Naive thymus-derived CD4-positive, alpha-beta T cell (primary cell): ENCODE measurements around the gene KRTAP2-4. TPM values are rescaled to one million over a fixed set of nuclear protein-coding genes. Genes with fewer than 3 reads are reported as not detected.
"Not testable (repeated sequence)": the region's sequence is repeated elsewhere in the genome, so short reads cannot be mapped to it uniquely, and the experiment has no call there.

ENCODE experiments used
- ATAC-seq: fragments of 150-1000 bp; cut with Tn5 transposase; 2 replicates; pipeline ENCODE4 v1.10.0; 2021; ENCODE audit warnings: mild to moderate bottlenecking, moderate library complexity
- CTCF ChIA-PET: fragments of 350-600 bp; sonication (Branson Sonifier 250); formaldehyde crosslinking; loops from one replicate; lab custom pipeline; 2021; ENCODE audit warnings: antibody characterized with exemption; lab: Charles Lee
- POLR2A ChIA-PET: fragments of 350-600 bp; sonication (Branson Sonifier 250); formaldehyde crosslinking; loops from one replicate; lab custom pipeline; 2021; ENCODE audit warnings: antibody characterized with exemption, inconsistent platforms; lab: Charles Lee
- DNase-seq, 9 donors: peaks; one replicate each; pipeline versions ENCODE4 v3.0.0 to v3.0.0-alpha.2; 2020 to 2022; ENCODE audit warnings: mixed read lengths in 1 of 9
- H3K27ac ChIP-seq: one replicate; pipeline ENCODE4 v1.7.0; 2013; ENCODE audit warnings: mild to moderate bottlenecking, low read depth, low read length, moderate library complexity
- H3K27me3 ChIP-seq, 2 donors: one replicate each; pipeline ENCODE4 v1.7.0; 2013; ENCODE audit warnings: low read length in 2 of 2, mild to moderate bottlenecking in 2 of 2, moderate library complexity in 2 of 2; ENCODE audit not compliant: control insufficient read depth in 2 of 2, insufficient read depth in 2 of 2
- H3K36me3 ChIP-seq, 3 experiments: 1 replicate in 2 of 3; 2 replicates in 1 of 3; pipeline ENCODE4 v1.7.0; 2013; ENCODE audit warnings: low read length in 3 of 3, mild to moderate bottlenecking in 3 of 3, moderate library complexity in 1 of 3; ENCODE audit not compliant: insufficient read depth in 3 of 3, control insufficient read depth in 2 of 3
- H3K4me1 ChIP-seq, 2 donors: one replicate each; pipeline ENCODE4 v1.7.0; 2013; ENCODE audit warnings: low read length in 2 of 2, mild to moderate bottlenecking in 2 of 2, moderate library complexity in 1 of 2; ENCODE audit not compliant: control insufficient read depth in 2 of 2, insufficient read depth in 2 of 2
- H3K4me3 ChIP-seq: 2 replicates; pipeline ENCODE4 v1.7.0; 2013; ENCODE audit warnings: mild to moderate bottlenecking, low read length
- H3K9me3 ChIP-seq, 3 experiments: 1 replicate in 2 of 3; 2 replicates in 1 of 3; pipeline ENCODE4 v1.7.0; 2013; ENCODE audit warnings: low read length in 3 of 3; ENCODE audit not compliant: control insufficient read depth in 2 of 3
- H3K27ac Mint-ChIP-seq, 9 donors: one replicate each; pipeline ENCODE4 v1.8.0; 2020 to 2022; ENCODE audit warnings: mixed read lengths in 9 of 9, mild to moderate bottlenecking in 8 of 9, moderate library complexity in 5 of 9, inconsistent platforms in 2 of 9
- H3K27me3 Mint-ChIP-seq, 5 donors: one replicate each; pipeline ENCODE4 v1.8.0; 2021 to 2022; ENCODE audit warnings: mixed read lengths in 5 of 5, mild to moderate bottlenecking in 1 of 5
- H3K36me3 Mint-ChIP-seq, 5 donors: one replicate each; pipeline ENCODE4 v1.8.0; 2020 to 2022; ENCODE audit warnings: mixed read lengths in 5 of 5, mild to moderate bottlenecking in 3 of 5, inconsistent platforms in 1 of 5
- H3K4me1 Mint-ChIP-seq, 7 donors: one replicate each; pipeline ENCODE4 v1.8.0; 2020 to 2022; ENCODE audit warnings: mixed read lengths in 7 of 7, mild to moderate bottlenecking in 3 of 7, inconsistent platforms in 1 of 7
- H3K4me3 Mint-ChIP-seq, 10 donors: one replicate each; pipeline ENCODE4 v1.8.0; 2020 to 2022; ENCODE audit warnings: mild to moderate bottlenecking in 10 of 10, mixed read lengths in 10 of 10, moderate library complexity in 6 of 10, inconsistent platforms in 2 of 10
- H3K9me3 Mint-ChIP-seq, 11 donors: one replicate each; pipeline ENCODE4 v1.8.0; 2020 to 2022; ENCODE audit warnings: mixed read lengths in 11 of 11, mild to moderate bottlenecking in 4 of 11, inconsistent platforms in 1 of 11, moderate library complexity in 1 of 11
- intact Hi-C, 2 donors: fragments of 100-400 bp; cut with micrococcal nuclease; formaldehyde crosslinking; loops; one replicate each; pipeline ENCODE4 v1.15.1; 2023
- polyA plus RNA-seq, 2 donors: library from polyadenylated mRNA; unstranded; fragments of 300-500 nt; fragmentation: Illumina TruSeq; gene quantifications; one replicate each; pipeline ENCODE4 v1.2.3, GENCODE V29; 2021
- total RNA-seq, 6 experiments: library from RNA in 5 of 6; stranded (reverse) in 5 of 6; gene quantifications; 1 replicate in 5 of 6; 2 replicates in 1 of 6; pipeline ENCODE4 v1.2.3 and lab custom pipeline; 2021 to 2026

KRTAP2-4 gene, protein sequence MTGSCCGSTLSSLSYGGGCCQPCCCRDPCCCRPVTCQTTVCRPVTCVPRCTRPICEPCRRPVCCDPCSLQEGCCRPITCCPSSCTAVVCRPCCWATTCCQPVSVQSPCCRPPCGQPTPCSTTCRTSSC
- total RNA-seq (not detected), polyA plus RNA-seq (not detected), total RNA-seq (lab: John Stamatoyannopoulos, UW) (not detected)

GRCh38 chr17:41065829-41066624, at the start of gene KRTAP2-4:
Gene KRTAP2-4, minus strand, starts transcription at chr17:41065879. Its CDS starts 34 bp downstream, at chr17:41065845.
- H3K9me3 Mint-ChIP-seq = no peaks in the 10 kb centered on the region
- no peaks in the 10 kb centered on the region for H3K9me3 ChIP-seq
- H3K36me3 Mint-ChIP-seq = no peaks in the 10 kb centered on the region
- H3K4me1 Mint-ChIP-seq = peaks cover 0 to 3% (median 0%) of the 10 kb centered on the region in 7 donors
- intact Hi-C loops = no loop called here
- no peaks in the 10 kb centered on the region for H3K4me1 ChIP-seq
- ChIA-PET POLR2A (no interaction called here), CTCF (no interaction called here)
- H3K27me3 Mint-ChIP-seq = peaks cover 1 to 25% (median 9%) of the 10 kb centered on the region in 5 donors
- no peak within 1 kb of the TSS for H3K4me3 Mint-ChIP-seq
- H3K27ac ChIP-seq = no peak within 1 kb of the TSS
- no peak within 1 kb of the TSS for H3K4me3 ChIP-seq
- DNase-seq (no peak), ATAC-seq (no peak)
- no peaks in the 10 kb centered on the region for H3K36me3 ChIP-seq
- H3K27me3 ChIP-seq = no peaks in the 10 kb centered on the region
- no peak within 1 kb of the TSS for H3K27ac Mint-ChIP-seq

DNA sequence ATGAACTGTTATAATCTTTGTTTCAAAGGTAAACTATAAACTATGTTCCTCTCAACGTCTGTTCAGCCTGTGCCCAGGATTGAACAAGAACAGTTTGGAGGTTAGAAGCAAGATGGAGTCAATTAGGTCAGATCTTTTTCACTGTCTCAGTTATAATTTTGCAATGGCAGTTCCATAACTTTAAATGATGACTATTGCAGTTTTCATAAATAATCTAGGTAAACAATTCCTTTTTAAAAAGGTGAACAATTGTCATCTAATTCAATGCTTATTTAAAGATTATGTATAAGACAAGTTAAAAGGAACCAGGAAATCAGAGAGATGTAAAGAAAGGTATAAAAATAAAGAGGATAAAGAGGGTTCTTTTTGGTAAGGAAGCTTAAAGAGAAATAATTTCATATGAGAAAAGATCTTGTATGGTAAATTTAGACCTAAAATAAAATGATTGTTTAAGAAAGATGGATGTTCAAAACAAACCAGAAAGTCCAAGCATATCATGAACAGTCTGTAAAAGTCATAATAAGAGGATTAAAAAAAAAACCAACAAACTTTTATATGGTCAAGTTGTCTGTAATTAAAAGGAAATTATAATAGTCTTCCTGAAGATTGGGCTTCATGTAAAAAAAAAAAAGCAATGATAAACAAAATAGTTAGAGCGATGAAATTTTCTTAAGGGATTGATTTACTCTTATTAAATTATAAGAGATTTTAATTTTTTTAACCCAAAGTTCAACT, 45.6 kb upstream of the KRTAP2-4 start:
- Mint-ChIP-seq H3K9me3 (peaks cover 0 to 22% (median 4%) of the 10 kb centered on the region in 11 donors), H3K36me3 (peaks cover 0 to 11% (median 5%) of the 10 kb centered on the region in 5 donors), H3K27ac (no peak overlapping the region), H3K27me3 (peaks cover 0 to 11% (median 3%) of the 10 kb centered on the region in 5 donors), H3K4me3 (no peak overlapping the region), H3K4me1 (peaks cover 0 to 22% (median 12%) of the 10 kb centered on the region in 7 donors)
- Histone ChIP-seq H3K9me3 (no peaks in the 10 kb centered on the region), H3K27ac (no peak overlapping the region), H3K4me3 (no peak overlapping the region), H3K4me1 (peaks cover 0 to 7% of the 10 kb centered on the region in 2 donors), H3K27me3 (no peaks in the 10 kb centered on the region), H3K36me3 (no peaks in the 10 kb centered on the region)
- CTCF ChIA-PET = no interaction called here
- intact Hi-C loops = no loop called here
- ATAC-seq (no peak), DNase-seq (no peak)
- POLR2A ChIA-PET = interaction anchor here (0.6 kb wide), 1 partner anchor 1496 kb away, joined by 3 read pairs; no protein-coding TSS in a partner anchor

GRCh38 chr17:41108728-41109386, 43.2 kb upstream of the KRTAP2-4 start:
- CTCF ChIA-PET = interaction anchor here (0.9 kb wide), 1 partner anchor 214 kb away, joined by 3 read pairs; no protein-coding TSS in a partner anchor
- peaks cover 0 to 12% (median 6%) of the 10 kb centered on the region in 5 donors for H3K27me3 Mint-ChIP-seq
- intact Hi-C loops, H3K4me1 ChIP-seq, H3K27me3 ChIP-seq, DNase-seq, ATAC-seq, H3K9me3 ChIP-seq, H3K36me3 ChIP-seq, H3K27ac ChIP-seq, H3K4me3 ChIP-seq: not testable (repeated sequence)
- H3K4me1 Mint-ChIP-seq = peaks cover 0 to 21% (median 12%) of the 10 kb centered on the region in 7 donors
- POLR2A ChIA-PET = interaction anchor here (0.7 kb wide), 1 partner anchor 42 kb away, joined by 4 read pairs; no protein-coding TSS in a partner anchor
- H3K4me3 Mint-ChIP-seq = peak overlapping the region in 3 of 10 donors; percentile 33 to 42 (median 39)
- peak overlapping the region in 1 of 9 donors; percentile 23 for H3K27ac Mint-ChIP-seq
- peaks cover 0 to 11% (median 5%) of the 10 kb centered on the region in 5 donors for H3K36me3 Mint-ChIP-seq
- H3K9me3 Mint-ChIP-seq = peaks cover 0 to 22% (median 4%) of the 10 kb centered on the region in 11 donors

DNA sequence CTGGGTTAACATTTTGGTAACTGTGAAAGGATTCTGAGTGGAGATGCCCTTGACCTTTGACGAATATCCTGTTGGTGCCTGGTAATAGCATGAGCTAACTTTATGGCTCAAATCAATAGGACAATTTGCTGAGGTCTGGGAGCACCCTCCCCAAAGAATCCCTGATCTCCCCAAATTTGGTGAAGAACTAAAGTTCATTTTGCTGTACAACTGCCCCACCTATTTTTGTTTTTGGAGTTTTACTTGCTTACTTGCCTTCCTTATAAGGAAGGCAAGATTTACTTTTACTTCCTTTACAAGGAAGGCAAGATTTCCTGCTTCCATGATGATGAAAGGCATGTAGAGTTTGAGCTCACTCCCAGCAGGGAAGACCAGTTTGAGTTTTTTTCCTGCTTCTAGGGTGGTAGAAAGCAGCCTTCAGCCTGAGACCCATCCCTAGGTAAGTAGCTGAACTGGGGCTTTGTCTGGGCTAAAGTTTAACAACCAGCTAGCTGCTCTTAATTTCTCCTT, 42.3 kb upstream of the KRTAP2-4 start:
- POLR2A ChIA-PET = interaction anchor here (0.7 kb wide), 1 partner anchor 43 kb away, joined by 4 read pairs; no protein-coding TSS in a partner anchor
- H3K27ac ChIP-seq = no peak overlapping the region

DNA sequence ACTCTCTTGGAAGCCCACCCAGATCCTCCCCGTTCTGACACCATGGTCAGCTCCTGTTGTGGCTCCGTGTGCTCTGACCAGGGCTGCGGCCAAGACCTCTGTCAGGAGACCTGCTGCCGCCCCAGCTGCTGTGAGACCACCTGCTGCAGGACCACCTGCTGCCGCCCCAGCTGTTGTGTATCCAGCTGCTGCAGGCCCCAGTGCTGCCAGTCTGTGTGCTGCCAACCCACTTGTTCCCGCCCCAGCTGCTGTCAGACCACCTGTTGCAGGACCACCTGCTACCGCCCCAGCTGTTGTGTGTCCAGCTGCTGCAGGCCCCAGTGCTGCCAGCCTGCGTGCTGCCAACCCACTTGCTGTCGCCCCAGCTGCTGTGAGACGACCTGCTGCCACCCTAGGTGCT, 39.7 kb upstream of the KRTAP2-4 start, which contains the start of gene KRTAP4-9:
Gene KRTAP4-9, plus strand, starts transcription at position 43 of the 400 bp plus-strand sequence. Its CDS starts 0 bp downstream, at position 43.
- H3K36me3 Mint-ChIP-seq, H3K27me3 ChIP-seq, CTCF ChIA-PET, H3K4me1 ChIP-seq, H3K4me3 Mint-ChIP-seq, H3K9me3 Mint-ChIP-seq, intact Hi-C loops, H3K27ac ChIP-seq, H3K4me3 ChIP-seq, H3K9me3 ChIP-seq, H3K36me3 ChIP-seq, POLR2A ChIA-PET, DNase-seq, ATAC-seq: not testable (repeated sequence)
- Mint-ChIP-seq H3K27ac (peak within 1 kb of the TSS in 1 of 9 donors; percentile 49), H3K27me3 (peaks cover 0 to 12% (median 6%) of the 10 kb centered on the region in 5 donors), H3K4me1 (peaks cover 0 to 43% (median 16%) of the 10 kb centered on the region in 7 donors)

More for the DNA sequence above, 42.3 kb upstream of the KRTAP2-4 start:
- Mint-ChIP-seq H3K9me3 (peaks cover 0 to 16% (median 3%) of the 10 kb centered on the region in 11 donors), H3K36me3 (peaks cover 0 to 9% (median 5%) of the 10 kb centered on the region in 5 donors), H3K27me3 (peaks cover 0 to 12% (median 6%) of the 10 kb centered on the region in 5 donors), H3K4me1 (peaks cover 0 to 25% (median 12%) of the 10 kb centered on the region in 7 donors), H3K4me3 (peak overlapping the region in 1 of 10 donors; percentile 16), H3K27ac (peak overlapping the region in 1 of 9 donors; percentile 26)
- no peak overlapping the region for H3K4me3 ChIP-seq
- H3K9me3 ChIP-seq = no peaks in the 10 kb centered on the region
- peaks cover 0 to 7% of the 10 kb centered on the region in 2 donors for H3K4me1 ChIP-seq
- CTCF ChIA-PET = interaction anchor here (0.9 kb wide), 1 partner anchor 214 kb away, joined by 3 read pairs; no protein-coding TSS in a partner anchor
- H3K36me3 ChIP-seq = no peaks in the 10 kb centered on the region
- intact Hi-C loops = loop anchor here in 1 of 2 donors (1.0 kb wide), 1 partner anchor 21 kb away; no protein-coding TSS in a partner anchor
- H3K27me3 ChIP-seq = no peaks in the 10 kb centered on the region
- ATAC-seq (no peak), DNase-seq (no peak)
